K562 (cell line): ENCODE results near the gene RHNO1. TPM values are rescaled to one million over a fixed set of nuclear protein-coding genes. Genes with fewer than 3 reads are reported as not detected.

Experiments used
- REST ChIP-seq, 2 experiments: fragments of 450-650 bp; formaldehyde crosslinking in 1 of 2; IDR thresholded peaks; 2 replicates each; pipeline versions ENCODE4 v1.4.0 to v1.6.1; 2014 to 2020; ENCODE audit warnings: mild to moderate bottlenecking in 2 of 2, borderline replicate concordance in 1 of 2, low read depth in 1 of 2
- ZNF707 ChIP-seq: fragments of 250-450 bp; sonication (Bioruptor Pico); conservative IDR thresholded peaks from 2 replicates; pipeline ENCODE4 v1.8.0; 2022; ENCODE audit warnings: inconsistent platforms, mild to moderate bottlenecking, moderate library complexity
- polyA plus RNA-seq, 8 experiments: library from polyadenylated mRNA; depleted of rRNA in 4 of 8; stranded (reverse) in 5 of 8; unstranded in 3 of 8; fragments of >200 nt; fragmentation: Nextera tagmentation in 2 of 8; fragmentation: Illumina TruSeq in 1 of 8; extraction: Ambion mirVana in 2 of 8; extraction: Trizol in 1 of 8; gene quantifications; 2 replicates each; pipeline versions ENCODE4 v1.2.1 to v1.2.3, GENCODE V29; 2011 to 2014; ENCODE audit warnings: inconsistent platforms in 1 of 8, missing spikeins in 1 of 8
- total RNA-seq, 7 experiments: library from RNA; depleted of rRNA in 6 of 7; stranded (reverse); fragments of >200 nt in 6 of 7; fragmentation: Illumina TruSeq in 2 of 7; extraction: Trizol in 2 of 7; gene quantifications; 2 replicates each; pipeline versions ENCODE4 v1.2.1 to v1.2.3, GENCODE V29; 2011 to 2021; ENCODE audit warnings: low replicate concordance in 1 of 7

RHNO1 gene
- total and polyA plus RNA-seq, 9 of the 15 experiments (the other 6 are each of a cell fraction or from before 2014, with no cell fraction given): 20.8 to 62.7 (median 28.8) TPM

- TF ChIP-seq REST (IDR thresholded peaks at IDR 0.05; ENCODE audit: borderline replicate concordance) (no peak), REST (CRISPR knock-in tag; IDR thresholded peaks at IDR 0.05; ENCODE audit: low read depth) (no peak), ZNF707 (CRISPR knock-in tag) (no peak)
Measured at GRCh38 chr12:2829275-2829674, 47.7 kb upstream of the RHNO1 start (continued).
